GM21825 (cell line): ENCODE results near the gene TPPP3.

ENCODE experiments used
- ATAC-seq: cut with Tn5 transposase; IDR thresholded peaks from one replicate; pipeline ENCODE4 v1.9.1; 2021; ENCODE audit warnings: mild to moderate bottlenecking, moderate library complexity; ENCODE audit not compliant: unreplicated experiment

Gene TPPP3

DNA sequence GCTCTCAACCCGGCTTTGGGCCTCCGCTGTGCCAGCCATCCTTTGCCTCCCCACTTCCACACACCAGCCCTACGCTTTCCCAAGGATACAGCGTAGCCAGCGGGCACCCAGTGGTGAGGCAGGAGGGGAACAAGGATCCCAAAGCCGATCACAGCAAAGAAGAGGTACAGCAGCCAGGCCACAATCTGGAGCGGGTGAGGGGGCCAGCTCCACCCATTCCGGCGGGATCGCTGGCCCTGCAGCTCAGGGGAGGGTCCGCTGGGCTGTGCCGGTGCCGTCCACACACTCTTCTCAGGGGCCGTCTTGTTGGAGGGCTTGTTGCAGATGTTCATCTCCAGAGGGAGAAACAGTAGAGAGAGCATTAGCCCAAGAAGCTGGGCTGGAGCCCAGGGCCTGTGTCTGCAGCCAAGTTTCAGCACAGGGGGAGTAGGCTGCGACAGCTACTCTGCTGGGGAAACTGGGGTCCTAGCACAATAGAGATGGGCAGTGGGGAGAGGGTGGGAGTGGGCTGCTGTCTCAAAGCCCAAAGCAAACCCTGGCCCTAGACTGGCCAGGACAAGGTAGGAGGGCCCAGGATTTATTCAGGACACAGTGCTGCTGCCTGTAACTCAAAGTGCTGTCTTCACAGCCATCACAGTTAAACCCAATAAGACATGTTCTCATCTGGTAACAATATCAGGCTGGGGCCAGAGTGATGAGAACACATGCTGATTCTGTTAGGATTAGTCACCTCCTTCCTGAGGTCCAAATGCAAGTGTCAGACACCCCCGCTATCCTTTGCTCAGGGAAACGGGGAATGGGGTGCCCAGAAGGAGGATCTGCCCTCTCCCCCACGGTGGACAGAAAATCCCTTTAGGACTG is 13.0 kb upstream of the TPPP3 start:
- ATAC-seq: no peak

DNA sequence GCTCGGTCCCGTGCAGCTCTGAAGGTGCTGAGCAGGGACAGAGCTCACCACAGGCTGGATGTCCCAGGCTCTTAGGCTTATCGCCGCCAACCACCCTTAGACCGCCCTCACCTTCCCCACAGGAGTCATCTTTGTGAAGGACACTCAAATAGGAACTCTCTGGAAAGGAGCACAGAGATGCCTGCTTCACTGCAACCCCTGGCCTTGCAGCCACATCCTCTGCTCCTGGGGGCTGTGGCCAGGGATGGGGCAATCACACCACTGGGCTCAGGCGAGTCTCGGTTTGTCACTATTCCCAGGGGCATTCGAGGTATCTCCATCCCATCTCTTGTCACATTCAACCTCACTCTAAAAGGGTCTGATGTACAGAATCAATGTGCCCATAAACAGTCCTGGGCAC is 12.0 kb upstream of the TPPP3 start:
- no peak for ATAC-seq

GRCh38 chr16:67404740-67405226 is 11.5 kb upstream of the TPPP3 start:
- no peak for ATAC-seq

- no peak for ATAC-seq
Measured at GRCh38 chr16:67403976-67404555, 10.8 kb upstream of the TPPP3 start.

- ATAC-seq: no peak
Measured at GRCh38 chr16:67400901-67401300, 7.6 kb upstream of the TPPP3 start.

- no peak for ATAC-seq
Measured at GRCh38 chr16:67399749-67400704, 6.7 kb upstream of the TPPP3 start.

DNA sequence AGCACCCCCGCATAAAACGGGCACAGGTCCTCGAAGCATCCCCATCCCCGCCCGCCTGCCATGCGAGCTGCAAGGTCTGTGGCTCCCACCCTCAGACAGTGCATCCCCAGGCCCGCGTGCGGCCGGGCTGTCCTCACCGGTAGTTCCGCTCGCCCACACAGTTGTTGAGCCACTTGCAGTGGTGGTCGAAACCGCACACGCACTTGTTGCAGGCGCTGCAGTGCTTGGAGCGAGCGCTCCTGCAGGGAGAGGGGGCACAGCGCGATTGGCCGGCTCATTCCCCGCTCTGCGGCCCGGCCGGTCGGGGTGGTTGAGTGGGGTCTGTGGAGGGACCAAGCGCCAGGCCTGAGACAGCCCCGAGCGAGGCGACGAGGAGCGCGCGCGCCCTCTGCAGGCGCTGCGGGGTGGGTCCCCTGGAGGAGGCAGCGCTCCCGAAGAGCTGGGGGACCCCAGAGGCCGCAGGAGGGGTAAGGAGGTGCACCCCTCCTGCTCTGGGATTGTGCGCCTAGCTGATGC is 6.0 kb upstream of the TPPP3 start:
- no peak for ATAC-seq

DNA sequence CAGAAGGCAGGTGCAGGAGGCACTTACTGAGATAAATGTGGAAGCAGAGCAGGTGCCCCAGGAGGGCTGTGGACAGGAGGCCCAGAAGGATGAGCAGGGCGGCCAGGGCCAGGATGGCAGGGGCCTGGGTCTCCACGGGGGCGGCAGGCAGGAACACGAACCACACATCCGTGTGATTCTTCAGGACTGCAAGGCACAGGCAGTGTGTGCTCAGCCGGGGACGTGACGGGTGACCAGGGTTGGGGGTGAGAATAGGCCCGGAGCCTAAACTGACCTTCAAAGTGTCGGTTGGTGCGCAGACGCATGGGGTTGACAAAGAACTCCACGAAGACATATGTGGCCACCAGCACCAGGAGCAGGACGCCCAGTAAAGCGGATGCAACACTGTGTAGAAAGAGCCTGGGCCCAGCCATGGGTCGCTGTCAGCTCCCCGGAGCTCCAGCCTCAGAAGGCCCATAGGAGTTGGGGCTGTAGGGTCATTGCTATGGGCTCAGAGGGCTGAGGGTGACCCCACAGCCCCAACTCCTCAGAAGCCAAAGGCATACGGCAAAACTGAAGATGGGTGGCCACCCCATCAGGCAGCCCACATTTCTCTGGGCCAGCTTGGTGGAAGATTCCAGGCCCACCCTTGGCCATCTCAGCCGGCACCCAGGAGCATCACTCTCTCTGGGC is 5.4 kb upstream of the TPPP3 start:
- ATAC-seq: no peak

GRCh38 chr16:67397812-67398545 is 4.7 kb upstream of the TPPP3 start:
- no peak for ATAC-seq

GRCh38 chr16:67397036-67397801 is 3.9 kb upstream of the TPPP3 start:
- ATAC-seq: no peak

DNA sequence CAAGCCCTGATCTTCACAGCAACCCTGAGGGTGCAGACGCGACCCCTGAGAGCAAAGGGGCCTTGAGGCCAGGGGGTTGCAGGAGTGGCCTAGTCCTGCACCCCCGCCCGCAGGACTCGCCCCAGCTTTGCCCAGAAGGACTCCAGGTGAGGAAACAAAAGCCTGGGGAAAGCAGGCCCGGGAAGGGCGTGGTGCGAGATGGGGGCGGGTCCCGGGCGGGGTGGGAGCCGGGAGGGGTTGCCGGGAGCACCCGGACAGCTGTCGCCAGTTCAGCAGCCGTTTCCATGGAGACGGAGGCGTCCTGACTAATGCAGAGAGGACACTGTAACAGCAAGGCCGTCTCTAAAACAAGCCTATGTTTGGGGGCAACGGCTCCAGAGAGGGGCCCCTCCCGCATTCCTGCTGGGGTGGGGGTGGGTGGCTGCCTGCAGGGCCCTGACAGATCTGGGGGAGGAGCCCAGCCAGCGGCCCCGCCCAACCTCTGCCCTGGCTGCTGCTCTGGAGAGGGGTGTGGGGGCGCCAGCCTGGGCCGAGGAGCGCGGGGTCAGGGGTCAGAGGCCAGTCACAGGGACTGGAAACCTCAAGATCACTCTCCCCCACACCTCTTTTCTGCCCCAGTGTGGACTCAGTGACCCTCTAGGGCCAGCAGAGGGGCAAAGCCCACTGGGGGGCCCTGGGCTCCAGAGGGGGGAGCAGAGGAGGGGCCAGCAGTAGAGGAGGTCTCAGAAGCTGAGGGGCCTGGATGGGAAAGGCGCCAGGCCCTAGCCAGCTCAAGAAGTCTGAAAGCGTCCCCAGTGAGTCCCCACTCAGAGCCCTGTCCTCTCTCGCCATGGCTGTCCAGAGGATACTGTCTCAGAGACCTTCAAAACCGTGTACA is 3.1 kb upstream of the TPPP3 start:
- ATAC-seq: no peak

- ATAC-seq: no peak
Measured at GRCh38 chr16:67395458-67396158, 2.3 kb upstream of the TPPP3 start.

DNA sequence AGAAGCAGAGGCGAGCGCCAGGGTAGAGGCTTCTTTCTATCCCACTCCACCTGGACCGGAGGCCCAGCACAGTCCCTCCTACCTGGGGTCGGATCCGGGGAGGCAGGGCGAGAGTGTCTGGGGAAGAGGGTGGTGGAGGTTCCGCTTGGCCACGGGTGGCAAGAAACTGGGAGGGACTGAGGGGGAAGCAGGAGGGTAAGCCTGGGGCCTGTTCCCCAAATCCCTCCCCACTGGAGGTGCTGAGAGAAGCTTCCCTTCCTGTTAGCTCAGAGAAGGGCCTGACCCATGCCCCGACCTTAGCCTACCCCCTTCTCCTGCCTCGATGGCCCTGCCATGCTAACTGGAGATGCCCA is 1.8 kb upstream of the TPPP3 start:
- ATAC-seq: no peak

DNA sequence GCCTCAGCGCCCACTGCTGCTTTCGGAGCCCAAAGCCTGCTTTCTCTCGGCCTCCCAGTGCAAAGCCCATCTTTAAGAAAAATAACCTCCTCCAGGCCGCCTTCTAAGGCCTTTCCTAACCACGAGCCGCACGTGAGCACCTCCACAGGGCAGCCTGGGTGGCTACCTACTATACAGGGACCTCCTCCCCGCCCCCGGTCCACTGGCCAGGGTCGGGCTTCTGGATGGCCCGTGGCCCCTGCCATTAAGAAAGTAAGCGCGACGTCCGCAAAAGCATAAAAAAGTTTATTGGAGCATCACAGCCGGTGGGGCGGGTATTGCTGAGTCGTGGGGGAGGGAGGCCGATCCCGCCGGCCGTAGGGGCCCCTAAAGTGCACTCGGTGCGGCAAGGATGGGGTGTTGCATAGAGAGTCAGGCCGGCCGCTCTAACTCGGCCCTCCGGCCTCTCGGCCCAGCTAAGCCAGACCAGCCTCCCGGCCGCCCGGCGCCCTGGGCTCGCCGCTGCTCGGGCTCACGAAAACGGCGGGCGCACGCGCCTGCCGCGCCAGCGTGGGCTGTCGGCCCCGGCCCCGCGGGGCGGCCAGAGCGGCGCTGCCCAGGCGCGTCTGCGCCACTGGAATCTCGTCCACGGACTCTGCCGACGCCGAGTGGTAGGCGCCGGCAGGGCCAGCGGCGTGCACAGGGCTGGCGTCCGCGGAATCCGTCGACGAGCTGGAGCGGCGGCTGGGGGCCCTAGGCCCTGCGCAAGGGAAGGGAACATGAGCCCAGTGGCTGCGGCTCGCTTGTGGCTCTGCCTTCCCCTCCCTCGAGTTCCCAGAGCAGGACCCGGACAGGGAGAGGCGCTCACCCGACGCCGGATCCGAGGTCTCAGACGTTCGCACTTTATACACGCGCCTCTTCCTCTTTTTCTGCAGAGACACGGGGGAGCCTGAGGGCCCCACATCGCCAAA is 1.1 kb upstream of the TPPP3 start:
- ATAC-seq: no peak

DNA sequence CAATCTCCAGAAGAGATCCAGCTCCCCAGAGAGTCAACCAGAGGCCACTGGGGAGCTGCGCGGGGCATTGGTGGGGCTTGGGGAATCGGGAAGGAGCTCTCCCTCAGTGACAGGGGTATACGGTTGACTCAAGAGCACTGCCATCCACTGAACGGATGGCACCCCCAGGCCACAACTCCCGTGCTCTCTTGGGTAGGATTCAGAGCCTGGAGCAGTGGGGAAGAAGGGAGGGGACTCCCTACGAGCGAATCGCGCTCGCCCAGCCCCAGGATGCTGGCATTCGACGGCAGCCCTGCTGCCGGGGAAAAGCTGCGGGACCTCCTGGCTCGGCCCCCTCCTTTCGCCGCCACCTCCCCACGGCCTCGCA is 473 bp upstream of the TPPP3 start:
- no peak for ATAC-seq

DNA sequence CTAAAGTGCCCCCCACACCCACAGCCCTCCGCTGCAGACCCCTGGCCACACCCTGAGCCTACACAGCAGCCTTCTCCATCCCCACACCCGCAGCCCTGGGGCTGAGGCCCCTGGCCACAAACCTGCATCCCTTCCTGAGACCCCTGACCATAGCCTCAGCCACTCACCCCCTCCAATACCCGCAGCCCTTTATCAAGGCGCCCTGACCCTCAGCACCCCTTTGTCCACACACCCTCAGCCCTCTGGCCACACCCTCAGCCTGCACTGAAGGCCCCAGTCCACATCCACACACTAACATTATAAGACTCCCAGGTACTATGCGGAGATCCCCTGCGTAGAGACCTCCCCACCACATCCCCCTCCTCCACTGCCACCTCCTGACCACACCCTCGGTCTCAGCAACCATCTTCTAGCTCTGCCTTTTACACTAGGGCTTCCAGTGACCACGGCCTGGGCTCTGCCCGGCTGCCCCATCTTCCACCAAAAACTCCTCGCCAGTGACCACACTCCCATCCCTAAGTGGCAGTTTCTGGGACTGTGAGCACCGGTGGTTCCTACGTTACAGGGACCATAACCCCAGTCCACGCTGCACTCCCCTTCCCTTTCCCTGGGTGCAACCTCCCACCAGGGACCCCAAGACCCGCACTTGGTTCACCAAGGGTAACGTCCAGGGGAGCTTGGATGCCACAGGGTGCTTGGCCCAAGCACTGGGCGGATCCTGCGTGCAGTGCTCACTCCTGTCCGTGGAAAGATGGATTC is 818 bp downstream of the TPPP3 start:
- ATAC-seq: no peak
